Measurements from ENCODE around the gene CD79B.
"Not testable (repeated sequence)": the region's sequence is repeated elsewhere in the genome, so short reads cannot be mapped to it uniquely, and the experiment has no call there.

CD79B gene

DNA sequence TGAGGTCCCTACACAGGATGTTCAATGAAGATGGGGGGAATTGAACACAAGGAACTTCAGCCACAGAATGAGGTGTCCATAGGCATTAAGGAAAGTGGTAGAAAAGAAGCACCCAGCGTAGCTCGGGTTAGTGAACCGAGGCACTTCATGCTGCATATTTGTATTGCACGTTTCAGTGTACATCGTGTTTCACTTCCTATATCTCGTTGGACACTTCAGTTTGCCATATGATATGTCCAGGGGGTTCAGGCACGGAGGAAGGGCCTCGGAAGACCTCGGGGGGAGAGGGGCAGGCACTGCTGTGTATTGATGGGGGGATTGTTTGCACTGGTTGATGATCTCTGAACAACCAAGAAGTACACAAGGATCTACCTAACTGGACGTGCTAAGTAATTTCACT is 16.4 kb downstream of the CD79B start:
- not testable (repeated sequence) for DNase-seq (ENCODE audit: low read depth in 1 of 2, low spot score in 1 of 2)

DNA sequence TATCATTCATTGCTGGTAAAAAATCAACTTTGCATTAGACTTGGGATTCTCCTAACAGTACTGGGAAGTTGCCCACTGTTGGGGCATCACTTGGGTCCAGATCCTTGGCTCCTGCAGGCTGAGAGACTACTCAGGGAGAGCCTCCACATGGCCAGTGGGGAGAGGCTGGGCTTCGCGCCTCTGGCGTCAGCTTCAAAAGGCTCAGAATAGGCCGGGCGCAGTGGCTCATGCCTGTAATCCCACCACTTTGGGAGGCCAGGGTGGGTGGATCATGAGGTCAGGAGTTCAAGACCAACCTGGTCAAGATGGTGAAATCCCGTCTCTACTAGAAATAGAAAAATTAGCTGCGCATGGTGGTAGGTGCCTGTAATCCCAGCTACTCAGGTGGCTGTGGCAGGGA is 17.7 kb downstream of the CD79B start:
- no peak for DNase-seq (ENCODE audit: low read depth in 1 of 2, low spot score in 1 of 2)

DNA sequence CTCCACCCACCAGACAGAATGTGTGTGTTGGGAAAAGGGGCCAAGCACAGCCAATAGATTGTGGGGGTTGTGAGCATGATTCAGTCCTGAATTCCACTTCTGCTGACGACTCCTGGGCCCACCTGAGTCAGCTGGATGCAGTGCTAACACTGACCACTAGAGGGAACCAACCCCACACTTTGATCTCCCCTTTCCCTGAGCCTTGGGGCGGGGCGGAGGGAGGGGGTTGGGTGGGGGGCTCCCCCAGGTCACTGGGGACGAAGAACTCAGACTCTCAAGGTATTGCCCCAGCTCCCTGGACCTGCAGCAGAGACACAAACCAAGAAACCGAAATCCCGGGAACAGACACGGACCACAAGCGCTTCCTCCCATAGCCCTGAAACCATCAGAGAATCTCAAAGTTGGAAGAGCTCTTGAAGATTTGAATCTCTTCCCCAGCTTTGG is 20.5 kb downstream of the CD79B start:
- peak; percentile 38 to 45 for DNase-seq (ENCODE audit: low read depth in 1 of 2, low spot score in 1 of 2)

DNA sequence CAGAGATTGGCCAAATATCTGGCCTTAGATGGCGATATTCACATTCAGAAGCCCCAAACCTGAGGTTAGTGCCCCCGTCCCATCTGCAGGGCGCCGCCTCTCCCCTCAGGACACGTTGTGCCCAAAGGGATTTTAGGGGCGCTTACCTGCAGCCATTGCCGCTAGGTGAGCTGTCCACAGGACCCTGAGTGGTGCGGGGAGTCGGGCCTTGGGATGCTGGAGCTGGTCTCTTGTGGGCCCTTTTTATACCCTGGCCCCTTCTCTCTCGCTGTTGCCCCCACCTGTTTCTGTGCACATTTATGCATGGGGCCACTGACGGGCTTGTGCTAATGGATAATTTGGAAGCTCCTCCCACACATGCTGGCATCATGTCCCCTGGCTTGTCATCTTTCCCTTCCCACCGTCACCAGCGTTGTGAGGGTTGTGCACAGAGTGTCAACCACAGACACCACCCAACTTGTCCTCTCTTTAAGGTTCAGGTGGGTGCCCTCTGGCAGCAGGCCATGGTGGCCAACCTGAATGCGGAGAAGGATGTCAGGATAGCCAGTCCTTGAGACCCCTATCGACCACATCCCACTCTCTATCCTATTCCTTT is 21.0 kb downstream of the CD79B start, which contains the start of gene CSHL1:
TSS of gene CSHL1 (minus strand) at position 218 of the 595 bp plus-strand sequence. CDS start at position 156, 62 bp downstream.
- no peak for DNase-seq (ENCODE audit: low read depth in 1 of 2, low spot score in 1 of 2)

DNA sequence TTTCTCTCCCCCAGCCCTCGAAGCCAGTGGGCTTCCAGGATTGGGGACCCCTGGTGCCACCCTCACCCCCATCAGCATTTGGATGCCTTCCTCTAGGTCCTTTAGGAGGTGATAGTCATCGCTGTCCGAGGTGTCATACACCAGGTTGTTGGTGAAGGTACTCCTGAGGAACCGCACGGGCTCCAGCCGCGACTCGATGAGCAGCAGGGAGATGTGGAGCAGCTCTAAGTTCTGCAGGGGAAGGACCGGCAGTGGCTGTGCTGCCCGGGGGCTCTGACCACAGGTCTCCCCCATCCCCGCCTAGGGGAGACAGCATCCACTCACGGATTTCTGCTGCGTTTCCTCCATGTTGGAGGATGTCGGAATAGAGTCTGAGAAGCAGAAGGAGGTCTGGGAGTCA is 22.0 kb downstream of the CD79B start:
- DNase-seq (ENCODE audit: low read depth in 1 of 2, low spot score in 1 of 2) = no peak

DNA sequence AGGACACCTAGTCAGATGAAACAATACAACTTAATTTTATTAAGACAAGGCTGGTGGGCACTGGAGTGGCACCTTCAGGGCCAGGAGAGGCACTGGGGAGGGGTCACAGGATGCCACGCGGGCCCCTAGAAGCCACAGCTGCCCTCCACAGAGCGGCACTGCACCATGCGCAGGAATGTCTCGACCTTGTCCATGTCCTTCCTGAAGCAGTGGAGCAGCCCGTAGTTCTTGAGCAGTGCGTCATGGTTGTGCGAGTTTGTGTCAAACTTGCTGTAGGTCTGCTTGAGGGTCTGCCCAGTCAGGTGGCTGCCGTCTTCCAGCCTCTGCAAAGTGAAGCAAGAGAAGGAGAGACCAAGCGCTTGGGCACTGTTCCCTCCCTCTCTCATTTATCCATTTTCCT is 22.5 kb downstream of the CD79B start:
- DNase-seq (ENCODE audit: low read depth in 1 of 2, low spot score in 1 of 2) = not testable (repeated sequence)

DNA sequence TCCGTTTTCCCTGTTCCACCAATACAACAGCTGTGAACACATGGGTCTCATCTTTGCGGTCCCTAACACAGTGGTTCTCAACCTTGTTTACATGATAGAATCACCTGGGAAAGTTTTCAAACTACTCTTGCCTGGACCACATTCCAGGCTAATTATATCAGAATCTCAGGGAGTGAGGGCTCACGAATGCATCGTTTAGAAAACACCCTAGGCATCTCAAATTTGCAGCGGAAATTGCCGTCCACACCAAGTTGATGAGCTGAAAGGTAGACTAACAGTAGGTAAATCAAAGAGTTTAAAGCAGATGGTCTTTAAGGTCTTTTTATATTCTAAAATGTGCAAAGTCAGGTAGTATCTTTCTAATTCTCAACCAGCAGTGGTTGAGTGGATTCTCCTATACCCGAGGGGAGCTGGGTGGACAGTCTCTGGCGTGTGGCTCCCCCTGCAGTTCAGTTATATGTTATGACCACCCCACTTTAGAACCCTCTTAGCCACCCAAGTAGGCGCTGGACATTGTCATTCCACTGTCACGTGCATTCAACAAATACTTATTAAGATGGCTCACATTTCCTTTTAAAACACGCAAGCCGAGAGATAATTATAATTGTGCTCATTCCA is 24.9 kb downstream of the CD79B start:
- DNase-seq (ENCODE audit: low read depth in 1 of 2, low spot score in 1 of 2) = not testable (repeated sequence)

DNA sequence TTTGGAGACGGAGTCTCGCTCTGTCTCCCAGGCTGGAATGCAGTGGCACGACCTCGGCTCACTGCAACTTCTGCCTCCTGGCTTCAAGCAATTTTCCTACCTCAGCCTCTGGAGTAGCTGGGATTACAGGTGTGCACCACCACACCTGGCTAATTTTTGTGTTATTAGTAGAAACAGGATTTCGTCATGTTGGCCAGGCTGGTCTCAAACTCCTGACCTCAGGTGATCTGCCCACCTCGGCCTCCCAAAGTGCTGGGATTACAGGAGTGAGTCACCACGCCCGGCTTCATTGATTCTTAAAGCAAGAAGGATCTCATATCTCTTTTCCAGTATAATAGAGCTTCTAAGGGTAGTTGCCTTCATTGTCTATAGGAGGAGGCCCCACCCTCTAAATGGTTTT is 27.3 kb downstream of the CD79B start:
- DNase-seq (ENCODE audit: low read depth in 1 of 2, low spot score in 1 of 2) = not testable (repeated sequence)

DNA sequence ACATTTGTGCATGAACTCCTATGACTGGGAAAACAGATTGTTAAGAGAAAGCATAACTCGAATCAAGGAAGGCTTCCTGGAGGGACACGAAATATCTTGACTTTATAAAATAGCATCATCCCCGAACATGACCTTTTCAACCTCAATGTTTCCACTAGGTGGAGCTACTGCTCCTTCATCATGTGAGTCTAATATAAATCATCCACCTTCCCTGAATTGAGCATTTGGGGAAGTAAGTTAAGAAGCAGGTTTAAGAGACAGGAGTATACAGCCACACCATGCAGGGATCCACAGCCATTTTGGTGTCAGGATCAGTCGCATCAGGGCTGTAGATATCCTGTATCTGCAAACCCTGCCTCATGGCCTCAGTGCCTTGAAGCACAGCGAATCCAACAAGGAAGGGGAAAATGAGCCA is 28.3 kb downstream of the CD79B start:
- not testable (repeated sequence) for DNase-seq (ENCODE audit: low read depth in 1 of 2, low spot score in 1 of 2)

DNA sequence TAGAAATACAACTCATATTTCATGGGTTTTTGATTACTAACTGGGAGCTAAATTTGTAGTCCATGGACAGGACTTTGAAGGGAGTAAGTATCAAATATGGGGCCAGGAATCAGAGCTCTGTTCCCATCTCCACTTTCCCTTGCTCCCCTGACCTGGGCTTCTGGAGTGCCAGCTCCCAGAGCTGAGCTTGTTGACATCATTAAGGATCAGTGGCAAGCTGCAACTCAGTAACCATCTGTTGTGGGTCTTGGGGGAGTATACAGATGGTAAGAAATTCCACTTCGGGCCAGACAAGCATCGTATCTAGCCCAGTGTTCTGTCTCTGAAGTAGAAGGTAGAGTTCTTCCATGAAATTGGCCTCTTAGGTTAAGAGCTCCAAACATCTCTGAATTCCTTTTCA is 30.2 kb downstream of the CD79B start:
- DNase-seq (ENCODE audit: low read depth in 1 of 2, low spot score in 1 of 2) = not testable (repeated sequence)

DNA sequence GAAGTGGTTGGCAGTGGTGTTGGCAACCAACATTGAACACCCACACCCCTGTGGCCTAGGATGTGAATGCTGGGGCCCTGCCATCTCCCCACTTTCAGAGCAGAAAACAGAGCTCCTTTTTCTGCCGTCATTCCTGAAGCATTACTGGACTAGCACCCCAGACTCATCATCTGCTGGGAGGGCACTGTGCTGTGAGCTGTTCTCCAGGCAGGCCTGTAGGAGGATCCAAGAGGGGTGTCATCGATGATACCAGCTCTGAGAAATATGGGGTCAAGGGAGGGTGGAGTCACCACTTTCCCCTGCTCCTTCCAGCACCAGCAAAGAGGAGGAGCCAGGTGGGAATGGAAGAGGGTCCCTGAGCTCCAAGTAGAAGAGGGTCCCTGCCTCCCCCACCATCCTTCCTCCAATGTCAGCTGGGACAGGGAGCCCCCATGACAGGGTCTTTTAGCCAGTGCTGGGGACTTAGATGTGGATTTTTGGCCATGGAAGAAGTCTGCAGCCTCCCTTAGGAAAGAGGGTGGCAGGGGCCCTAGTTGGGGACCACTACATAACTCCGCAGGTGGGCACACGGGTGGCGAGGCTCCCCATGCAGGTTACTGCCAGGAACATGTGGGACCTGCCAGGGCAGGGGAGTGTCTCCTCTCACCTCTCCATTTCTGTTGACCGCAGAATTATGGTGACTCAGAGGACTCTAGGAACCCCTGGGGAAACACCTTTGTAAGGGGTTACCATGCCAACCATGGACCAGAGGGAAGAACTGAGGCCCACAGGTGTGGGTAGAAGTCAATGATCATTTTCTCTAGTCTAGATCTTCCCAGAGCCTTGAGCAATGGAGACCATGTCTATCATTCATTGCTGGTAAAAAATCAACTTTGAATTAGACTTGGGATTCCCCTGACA is 33.0 kb downstream of the CD79B start:
- peak in 1 of 2 donors; percentile 21 for DNase-seq (ENCODE audit: low read depth in 1 of 2, low spot score in 1 of 2)

DNA sequence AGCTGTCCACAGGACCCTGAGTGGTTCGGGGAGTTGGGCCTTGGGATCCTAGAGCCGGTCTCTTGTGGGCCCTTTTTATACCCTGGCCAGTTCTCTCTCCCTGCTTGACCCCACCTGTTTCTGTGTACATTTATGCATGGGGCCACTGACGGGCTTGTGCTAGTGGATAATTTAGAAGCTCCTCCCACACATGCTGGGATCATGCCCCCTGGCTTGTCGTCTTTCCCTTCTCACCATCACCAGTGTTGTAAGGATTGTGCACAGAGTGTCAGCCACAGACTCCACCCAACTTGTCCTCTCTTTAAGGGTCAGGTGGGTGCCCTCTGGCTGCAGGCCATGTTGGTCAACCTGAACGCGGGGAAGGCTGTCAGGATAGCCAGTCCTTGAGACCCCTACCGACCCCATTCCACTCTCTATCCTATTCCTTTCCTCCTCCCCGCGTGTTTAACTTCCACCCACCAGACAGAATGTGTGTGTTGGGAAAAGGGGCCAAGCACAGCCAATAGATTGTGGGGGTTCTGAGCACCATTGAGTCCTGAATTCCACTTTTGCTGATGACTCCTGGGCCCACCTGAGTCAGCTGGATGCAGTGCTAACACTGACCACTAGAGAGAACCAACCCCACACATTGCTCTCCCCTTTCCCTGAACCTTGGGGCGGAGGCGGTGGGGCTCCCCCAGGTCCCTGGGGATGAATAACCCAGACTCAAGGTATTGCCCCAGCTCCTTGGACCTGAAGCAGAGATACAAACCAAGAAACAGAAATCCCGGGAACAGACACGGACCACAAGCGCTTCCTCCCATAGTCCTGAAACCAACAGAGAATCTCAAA is 35.4 kb downstream of the CD79B start, which contains the start of gene CSH1:
TSS of gene CSH1 (minus strand) at position 51 of the 831 bp plus-strand sequence. CDS start 63 bp downstream, outside the sequence.
- not testable (repeated sequence) for DNase-seq (ENCODE audit: low read depth in 1 of 2, low spot score in 1 of 2)

DNA sequence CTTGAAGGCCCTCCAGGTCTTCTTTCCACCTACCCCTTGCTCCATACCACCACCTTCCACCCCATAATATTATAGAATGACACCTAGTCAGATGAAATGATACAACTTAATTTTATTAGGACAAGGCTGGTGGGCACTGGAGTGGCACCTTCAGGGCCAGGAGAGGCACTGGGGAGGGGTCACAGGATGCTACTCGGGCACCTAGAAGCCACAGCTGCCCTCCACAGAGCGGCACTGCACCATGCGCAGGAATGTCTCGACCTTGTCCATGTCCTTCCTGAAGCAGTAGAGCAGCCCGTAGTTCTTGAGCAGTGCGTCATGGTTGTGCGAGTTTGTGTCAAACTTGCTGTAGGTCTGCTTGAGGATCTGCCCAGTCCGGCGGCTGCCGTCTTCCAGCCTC is 37.3 kb downstream of the CD79B start:
- DNase-seq (ENCODE audit: low read depth in 1 of 2, low spot score in 1 of 2) = not testable (repeated sequence)

DNA sequence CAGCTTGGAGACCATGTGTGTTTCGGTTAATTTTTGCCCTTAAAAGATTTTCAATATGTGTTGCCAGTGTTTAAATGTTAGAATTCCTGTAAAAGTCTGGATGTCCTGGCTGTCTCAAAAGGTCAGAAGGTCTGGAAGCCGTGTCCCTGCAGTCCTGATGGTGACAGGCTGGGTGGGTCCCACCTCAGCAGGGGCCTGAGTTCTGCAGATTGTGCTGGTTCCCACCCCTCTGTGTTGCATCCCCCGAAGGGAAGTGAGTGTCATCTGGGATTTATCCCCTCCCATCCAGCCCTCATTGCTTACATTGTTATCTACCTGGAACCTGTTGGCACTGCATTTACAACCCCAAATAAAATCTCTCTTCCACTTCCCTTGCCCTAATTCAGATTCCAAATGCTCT is 38.1 kb downstream of the CD79B start:
- not testable (repeated sequence) for DNase-seq (ENCODE audit: low read depth in 1 of 2, low spot score in 1 of 2)

DNA sequence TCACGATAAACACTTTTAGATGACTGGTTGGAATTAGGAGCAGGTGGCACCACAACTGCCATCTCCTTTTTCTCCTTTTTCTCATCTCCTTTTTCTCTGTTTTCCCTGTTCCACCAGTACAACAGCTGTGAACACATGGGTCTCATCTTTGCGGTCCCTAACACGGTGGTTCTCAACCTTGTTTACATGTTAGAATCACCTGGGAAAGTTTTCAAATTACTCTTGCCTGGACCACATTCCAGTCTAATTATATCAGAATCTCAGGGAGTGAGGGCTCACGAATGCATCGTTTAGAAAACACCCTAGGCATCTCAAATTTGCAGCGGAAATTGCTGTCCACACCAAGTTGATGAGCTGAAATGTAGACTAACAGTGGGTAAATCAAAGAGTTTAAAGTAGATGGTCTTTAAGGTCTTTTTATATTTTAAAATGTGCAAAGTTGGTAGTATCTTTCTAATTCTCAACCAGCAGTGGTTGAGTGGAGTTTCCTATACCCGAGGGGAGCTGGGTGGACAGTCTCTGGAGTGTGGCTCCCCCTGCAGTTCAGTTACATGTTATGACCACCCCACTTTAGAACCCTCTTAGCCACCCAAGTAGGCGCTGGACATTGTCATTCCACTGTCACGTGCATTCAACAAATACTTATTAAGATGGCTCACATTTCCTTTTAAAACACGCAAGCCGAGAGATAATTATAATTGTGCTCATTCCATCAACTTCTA is 39.7 kb downstream of the CD79B start:
- DNase-seq (ENCODE audit: low read depth in 1 of 2, low spot score in 1 of 2) = not testable (repeated sequence)

DNA sequence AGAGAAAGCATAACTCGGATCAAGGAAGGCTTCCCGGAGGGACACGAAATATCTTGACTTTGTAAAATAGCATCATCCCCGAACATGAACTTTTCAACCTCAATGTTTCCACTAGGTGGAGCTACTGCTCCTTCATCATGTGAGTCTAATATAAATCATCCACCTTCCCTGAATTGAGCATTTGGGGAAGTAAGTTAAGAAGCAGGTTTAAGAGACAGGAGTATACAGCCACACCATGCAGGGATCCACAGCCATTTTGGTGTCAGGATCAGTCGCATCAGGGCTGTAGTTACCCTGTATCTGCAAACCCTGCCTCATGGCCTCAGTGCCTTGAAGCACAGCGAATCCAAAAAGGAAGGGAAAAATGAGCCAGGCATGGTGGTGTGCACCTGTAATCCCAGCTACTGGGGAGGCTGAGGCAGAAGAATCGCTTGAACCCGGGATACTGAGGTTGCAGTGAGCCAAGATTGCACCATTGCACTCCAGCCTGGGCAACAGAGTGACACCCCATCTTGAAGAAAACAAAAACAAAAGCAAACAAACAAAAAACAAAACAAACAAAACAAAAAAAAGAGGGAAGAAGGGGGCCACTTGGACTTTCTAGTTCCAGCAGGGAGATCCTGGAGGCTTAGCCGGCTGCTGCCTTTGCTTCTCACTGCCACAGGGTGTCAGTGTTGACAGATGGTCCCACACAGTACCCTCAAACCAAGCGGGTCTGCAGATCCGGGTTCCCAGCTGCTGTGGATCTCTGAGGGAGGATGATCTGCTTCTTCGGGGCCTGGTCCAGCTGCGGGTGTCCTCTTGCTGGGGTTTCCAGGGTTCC is 42.9 kb downstream of the CD79B start:
- not testable (repeated sequence) for DNase-seq (ENCODE audit: low read depth in 1 of 2, low spot score in 1 of 2)

DNA sequence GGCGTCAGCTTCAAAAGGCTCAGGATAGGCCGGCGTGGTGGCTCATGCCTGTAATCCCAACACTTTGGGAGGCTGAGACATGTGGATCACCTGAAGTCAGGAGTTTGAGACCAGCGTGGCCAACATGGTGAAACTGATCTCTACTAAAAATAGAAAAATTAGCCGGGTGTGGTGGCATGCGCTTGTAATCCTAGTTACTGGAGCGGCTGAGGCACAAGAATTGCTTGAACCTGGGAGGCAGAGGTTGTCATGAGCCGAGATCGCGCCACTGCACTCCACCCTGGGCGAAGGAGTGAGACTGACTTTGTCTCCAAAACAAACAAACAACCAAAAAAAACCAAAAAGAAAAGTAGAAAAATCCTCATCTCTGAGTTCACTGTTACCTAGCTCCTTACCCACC is 47.0 kb downstream of the CD79B start:
- DNase-seq (ENCODE audit: low read depth in 1 of 2, low spot score in 1 of 2) = not testable (repeated sequence)

DNA sequence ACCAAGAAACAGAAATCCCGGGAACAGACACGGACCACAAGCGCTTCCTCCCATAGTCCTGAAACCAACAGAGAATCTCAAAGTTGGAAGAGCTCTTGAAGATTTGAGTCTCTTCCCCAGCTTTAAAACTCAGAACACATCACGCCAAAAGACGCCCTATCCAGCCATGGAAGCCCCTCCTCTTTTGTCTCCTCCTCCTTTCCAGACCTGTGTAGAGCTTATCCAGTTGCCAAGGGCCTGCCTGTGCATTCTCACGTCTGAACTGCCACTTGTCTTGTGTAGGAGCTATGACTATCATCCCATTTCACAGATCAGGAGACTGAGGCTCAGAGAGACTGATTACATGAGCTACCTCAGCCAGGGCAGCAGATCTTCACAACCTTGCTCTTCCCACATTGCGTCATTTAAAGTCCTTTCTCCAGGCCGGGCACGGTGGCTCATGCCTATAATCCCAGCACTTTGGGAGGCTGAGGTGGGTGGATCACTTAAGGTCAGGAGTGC is 49.5 kb downstream of the CD79B start:
- DNase-seq (ENCODE audit: low read depth in 1 of 2, low spot score in 1 of 2) = not testable (repeated sequence)

Data from activated T-helper 1 cell treated with anti-CD3 and anti-CD28 coated beads, Interleukin-2, amount 50 U/mL, for 16 hours (primary cell).